ENCODE data around the gene HSD17B3. TPM values are rescaled to one million over a fixed set of nuclear protein-coding genes. Genes with fewer than 3 reads are reported as not detected.

Gene HSD17B3
- total and polyA plus RNA-seq, 2 donors (not counting 1 experiment from before 2014, with no cell fraction given) = not detected

DNA sequence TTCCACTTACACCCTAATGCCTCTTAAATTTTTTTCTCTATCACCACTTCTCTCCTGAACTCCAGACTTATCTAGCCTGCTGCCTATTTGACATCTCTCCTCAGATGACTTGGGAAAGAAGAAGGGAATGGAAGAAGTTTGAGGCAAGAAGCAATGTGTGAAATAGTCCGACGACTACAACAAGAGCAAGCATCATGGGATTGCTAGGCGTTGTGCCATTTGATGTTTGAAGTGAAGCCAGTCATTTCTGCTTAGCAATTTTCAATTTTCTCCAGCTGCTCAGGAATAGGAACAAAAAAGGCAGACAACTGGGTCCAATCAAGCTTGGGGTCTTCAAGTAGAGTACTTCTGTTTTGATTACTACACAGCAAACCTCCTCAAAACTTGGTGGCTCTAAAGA is 106.4 kb downstream of the HSD17B3 start:
- no peak for ATAC-seq (ENCODE audit: low read depth)
- H3K4me1 ChIP-seq (ENCODE audit: control insufficient read depth in 2 of 2, insufficient read depth in 2 of 2, low read length in 2 of 2) = no peaks in the 10 kb centered on the region
- no peaks in the 10 kb centered on the region for H3K79me2 ChIP-seq (ENCODE audit: control insufficient read depth, insufficient read depth, low read length)
- H3K27me3 ChIP-seq (replicated peaks in 1 of 4; ENCODE audit: control extremely low read depth in 1 of 4, control insufficient read depth in 3 of 4, insufficient read depth in 4 of 4, low read length in 3 of 4) = peaks cover 0 to 11% (median 0%) of the 10 kb centered on the region in 4 experiments
- H3K4me3 ChIP-seq (ENCODE audit: control extremely low read depth in 1 of 5, extremely low read depth in 1 of 5, insufficient read depth in 1 of 5, low read depth in 2 of 5, low read length in 4 of 5) = no peak overlapping the region
- ChIA-PET CTCF (no interaction called here), POLR2A (no interaction called here)
- H3K9ac ChIP-seq (ENCODE audit: low read length) = no peak overlapping the region
- intact Hi-C loops (cut with micrococcal nuclease) = no loop called here
- peaks cover 39% of the 10 kb centered on the region for H3K27me3 Mint-ChIP-seq
- H3K36me3 ChIP-seq (replicated peaks in 1 of 2; ENCODE audit: control extremely low read depth in 1 of 2, control insufficient read depth in 1 of 2, extremely low read depth in 1 of 2, insufficient read depth in 2 of 2, low read length in 1 of 2) = no peaks in the 10 kb centered on the region
- WGBS (ENCODE audit: insufficient coverage) = 100% methylated on average over 3 of the region's 3 CpGs
- no peak overlapping the region for H3K27ac Mint-ChIP-seq
- peaks cover 3% of the 10 kb centered on the region for H3K9me3 Mint-ChIP-seq (ENCODE audit: insufficient read depth)
- H3K27ac ChIP-seq (ENCODE audit: low read length in 2 of 2) = no peak overlapping the region
- no peaks in the 10 kb centered on the region for H3K4me1 Mint-ChIP-seq
- no peaks in the 10 kb centered on the region for H3K9me3 ChIP-seq (ENCODE audit: control extremely low read depth in 1 of 3, control insufficient read depth in 2 of 3, insufficient read depth in 1 of 3, low read length in 2 of 3)
- no peak for TF ChIP-seq CTCF (IDR thresholded peaks at IDR 0.05)
- TF ChIP-seq EZH2 (IDR thresholded peaks at IDR 0.05; ENCODE audit: borderline replicate concordance, insufficient read depth, low read depth, low read length, poor library complexity, severe bottlenecking) = no peak
- no peak overlapping the region for H3K4me2 ChIP-seq (replicated peaks; ENCODE audit: low read depth, low read length, poor library complexity, severe bottlenecking)
- no peak overlapping the region for H3K4me3 Mint-ChIP-seq
- no peak overlapping the region for H2AFZ ChIP-seq (ENCODE audit: insufficient read depth, low read depth, low read length, poor library complexity, severe bottlenecking)
- DNase-seq = no peak
- no peaks in the 10 kb centered on the region for H4K20me1 ChIP-seq (ENCODE audit: control insufficient read depth, insufficient read depth, low read length, poor library complexity, severe bottlenecking)

DNA sequence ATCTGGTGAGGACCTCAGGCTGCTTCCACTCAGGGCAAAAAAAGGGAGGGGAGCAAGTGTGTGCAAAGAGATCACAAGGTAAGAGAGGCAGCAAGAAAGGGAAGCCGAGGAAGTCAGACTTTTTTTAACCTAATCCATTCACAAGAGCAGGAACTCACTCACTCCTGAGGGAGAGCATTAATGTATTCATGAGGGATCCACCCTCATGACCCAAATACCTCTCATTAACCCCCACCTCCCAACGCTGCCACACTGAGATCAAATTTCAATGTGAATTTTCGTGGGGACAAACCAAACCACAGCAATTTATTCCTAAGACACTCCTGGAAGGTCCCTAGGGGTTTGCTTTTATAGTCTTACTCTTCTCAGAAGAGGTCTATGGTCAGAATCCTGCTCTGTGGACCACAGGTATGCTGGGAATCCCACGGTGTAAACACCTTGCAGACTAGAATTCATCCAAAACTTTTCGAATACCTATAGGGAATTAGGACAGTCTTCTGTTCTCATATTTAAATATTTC is 108.7 kb downstream of the HSD17B3 start:
- H3K4me3 ChIP-seq (ENCODE audit: control extremely low read depth in 1 of 5, extremely low read depth in 1 of 5, insufficient read depth in 1 of 5, low read depth in 2 of 5, low read length in 4 of 5) = no peak overlapping the region
- ATAC-seq (ENCODE audit: low read depth) (no peak), DNase-seq (no peak)
- H3K9ac ChIP-seq (ENCODE audit: low read length) = no peak overlapping the region
- Mint-ChIP-seq H3K4me3 (no peak overlapping the region), H3K27me3 (peaks cover 28% of the 10 kb centered on the region), H3K9me3 (ENCODE audit: insufficient read depth) (peaks cover 3% of the 10 kb centered on the region), H3K4me1 (no peaks in the 10 kb centered on the region), H3K27ac (no peak overlapping the region)
- intact Hi-C loops (cut with micrococcal nuclease) = no loop called here
- no peaks in the 10 kb centered on the region for H3K4me1 ChIP-seq (ENCODE audit: control insufficient read depth in 2 of 2, insufficient read depth in 2 of 2, low read length in 2 of 2)
- no peaks in the 10 kb centered on the region for H4K20me1 ChIP-seq (ENCODE audit: control insufficient read depth, insufficient read depth, low read length, poor library complexity, severe bottlenecking)
- peaks cover 0 to 11% (median 0%) of the 10 kb centered on the region in 4 experiments for H3K27me3 ChIP-seq (replicated peaks in 1 of 4; ENCODE audit: control extremely low read depth in 1 of 4, control insufficient read depth in 3 of 4, insufficient read depth in 4 of 4, low read length in 3 of 4)
- POLR2A ChIA-PET = no interaction called here
- 80% methylated on average over 1 of the region's 5 CpGs for WGBS (ENCODE audit: insufficient coverage)
- H3K27ac ChIP-seq (ENCODE audit: low read length in 2 of 2) = no peak overlapping the region
- CTCF ChIA-PET = no interaction called here
- H3K9me3 ChIP-seq (ENCODE audit: control extremely low read depth in 1 of 3, control insufficient read depth in 2 of 3, insufficient read depth in 1 of 3, low read length in 2 of 3) = peaks cover 0 to 5% (median 4%) of the 10 kb centered on the region in 3 donors
- no peak overlapping the region for H3K4me2 ChIP-seq (replicated peaks; ENCODE audit: low read depth, low read length, poor library complexity, severe bottlenecking)
- H2AFZ ChIP-seq (ENCODE audit: insufficient read depth, low read depth, low read length, poor library complexity, severe bottlenecking) = no peak overlapping the region
- TF ChIP-seq EZH2 (IDR thresholded peaks at IDR 0.05; ENCODE audit: borderline replicate concordance, insufficient read depth, low read depth, low read length, poor library complexity, severe bottlenecking) = no peak
- TF ChIP-seq CTCF (IDR thresholded peaks at IDR 0.05) = no peak
- H3K79me2 ChIP-seq (ENCODE audit: control insufficient read depth, insufficient read depth, low read length) = no peaks in the 10 kb centered on the region
- H3K36me3 ChIP-seq (replicated peaks in 1 of 2; ENCODE audit: control extremely low read depth in 1 of 2, control insufficient read depth in 1 of 2, extremely low read depth in 1 of 2, insufficient read depth in 2 of 2, low read length in 1 of 2) = no peaks in the 10 kb centered on the region

Measured in B cell (primary cell).